Stimulated activated CD4-positive, alpha-beta T cell treated with anti-CD3 and anti-CD28 coated beads, Interleukin-2, amount 100 ng/mL, for 24 hours (primary cell): Measurements from ENCODE around the gene GPHB5.
"Not testable (repeated sequence)": the region's sequence is repeated elsewhere in the genome, so short reads cannot be mapped to it uniquely, and the experiment has no call there.

Source experiments
- DNase-seq, 2 donors: peaks; one replicate each; pipeline ENCODE4 v3.0.0-alpha.2; 2020

GPHB5 gene

DNA sequence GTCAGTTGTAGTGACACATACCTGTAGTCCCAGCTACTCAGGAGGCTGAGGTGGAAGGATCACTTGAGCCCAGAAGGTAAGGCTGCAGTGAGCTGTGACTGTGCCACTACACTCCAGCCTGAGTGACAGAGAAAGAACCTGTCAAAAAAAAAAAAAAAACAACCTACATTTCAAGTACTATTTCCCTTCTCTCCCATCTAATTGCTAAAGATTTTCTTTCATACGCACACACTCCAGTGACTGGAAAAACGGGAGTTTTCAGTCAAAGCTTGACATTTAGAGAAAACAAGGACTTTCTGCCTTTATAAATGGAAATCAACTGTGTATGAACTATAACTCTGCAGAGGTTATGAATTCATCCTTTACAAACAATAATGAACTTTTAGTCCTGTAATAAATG lies 25.9 kb downstream of the GPHB5 start:
- no peak for DNase-seq

DNA sequence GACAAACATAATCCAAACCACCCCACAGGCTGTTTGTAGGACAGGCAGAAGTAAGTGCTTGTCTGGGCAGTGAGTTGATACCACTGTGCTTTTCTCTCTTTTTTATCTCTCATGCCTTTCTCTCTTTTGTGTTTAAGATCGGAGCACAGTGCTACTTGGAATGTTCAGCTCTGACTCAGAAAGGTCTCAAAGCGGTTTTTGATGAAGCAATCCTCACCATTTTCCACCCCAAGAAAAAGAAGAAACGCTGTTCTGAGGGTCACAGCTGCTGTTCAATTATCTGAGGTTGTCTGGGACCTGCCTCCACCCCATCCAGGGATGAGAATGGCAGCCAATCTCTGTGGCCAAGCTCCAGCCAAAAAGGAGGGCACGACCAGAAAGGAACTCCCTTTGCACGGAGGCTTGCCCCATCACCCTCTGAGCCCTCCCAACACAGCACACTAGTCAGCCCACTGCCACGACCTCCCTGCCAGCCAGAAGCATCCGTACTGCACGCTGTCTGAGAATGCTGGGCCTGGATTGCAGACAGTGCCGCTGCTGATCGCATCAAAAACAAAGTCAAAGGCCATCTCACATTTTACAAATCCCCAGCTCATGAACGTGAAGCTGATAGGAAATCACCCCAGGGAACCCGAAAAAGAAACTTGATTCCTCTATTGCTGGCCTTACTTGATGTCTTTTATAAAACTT lies 27.8 kb downstream of the GPHB5 start:
- no peak for DNase-seq

DNA sequence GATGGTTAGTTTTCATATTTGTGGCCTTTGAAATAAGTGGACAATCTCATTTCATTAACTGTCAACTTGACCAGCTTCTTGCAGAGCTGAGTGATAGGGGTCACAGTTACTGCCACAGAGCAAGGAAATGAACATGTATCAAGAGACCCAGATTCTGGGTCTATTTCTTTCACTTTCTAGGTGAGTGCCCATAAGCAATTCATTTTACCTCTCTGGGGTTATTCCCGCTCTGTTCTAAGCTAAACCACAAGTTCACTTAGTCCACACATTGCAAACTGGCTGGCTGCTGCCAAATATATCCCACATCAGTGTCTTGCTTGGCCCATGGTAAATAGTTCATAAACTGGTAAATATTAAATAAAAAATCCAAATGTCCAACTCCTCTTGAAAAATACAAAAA lies 29.9 kb downstream of the GPHB5 start:
- DNase-seq = no peak

DNA sequence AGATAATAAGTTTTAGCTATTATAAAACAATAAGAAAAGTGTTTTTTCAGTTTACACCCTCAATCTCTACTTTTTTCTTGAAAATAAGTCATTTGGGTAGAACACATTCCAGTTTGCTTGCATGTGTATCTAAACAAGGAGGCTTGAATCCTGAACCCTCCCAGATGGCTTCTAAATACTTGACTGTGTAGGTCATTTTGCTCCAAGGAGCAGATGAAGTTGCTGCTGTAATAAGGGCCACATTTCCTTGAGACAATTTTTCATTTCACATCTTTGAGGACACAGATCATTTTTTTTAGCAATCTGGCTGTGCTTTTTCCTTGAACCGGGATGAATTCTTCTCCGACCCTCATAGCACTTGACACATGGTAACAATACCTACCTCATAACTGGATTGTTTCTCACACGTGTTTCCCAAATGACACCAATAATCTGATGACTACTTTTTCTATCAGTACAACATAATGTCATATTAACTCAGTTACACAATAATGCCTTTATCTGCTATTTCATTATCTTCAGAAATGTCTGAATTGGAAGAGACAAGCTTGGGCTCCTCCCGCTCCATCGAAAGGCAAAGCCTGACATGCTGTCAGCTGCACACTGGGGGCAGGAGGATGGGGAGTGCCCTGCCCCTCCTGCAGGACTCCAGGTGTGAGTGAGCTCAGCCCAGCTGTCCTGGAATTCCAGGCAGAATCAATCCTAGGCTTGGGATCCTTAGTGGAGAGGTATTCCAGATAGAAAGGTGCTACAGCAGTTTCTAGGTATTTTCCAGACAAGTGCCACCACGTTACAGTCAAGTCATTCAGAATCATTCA lies 30.9 kb downstream of the GPHB5 start:
- no peak for DNase-seq

DNA sequence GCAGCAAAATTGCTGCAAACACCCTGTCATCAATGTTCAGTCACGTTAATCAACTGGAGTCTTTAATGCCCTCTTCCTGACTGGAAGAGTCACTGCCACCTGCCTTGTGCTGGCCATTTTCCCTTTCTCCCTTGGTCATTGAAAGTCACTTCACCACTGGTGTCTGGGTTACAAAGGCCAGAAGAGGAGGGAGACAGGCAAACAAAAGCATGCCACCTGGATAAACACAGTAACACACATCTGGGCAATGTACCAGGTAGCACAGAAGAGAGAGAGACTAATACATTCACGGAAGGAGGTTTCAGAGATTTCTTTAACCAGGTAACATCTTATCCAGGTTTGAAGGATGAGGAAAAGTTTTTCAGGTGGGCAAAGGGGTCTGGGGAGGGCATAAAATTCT lies 32.7 kb downstream of the GPHB5 start:
- DNase-seq = no peak

DNA sequence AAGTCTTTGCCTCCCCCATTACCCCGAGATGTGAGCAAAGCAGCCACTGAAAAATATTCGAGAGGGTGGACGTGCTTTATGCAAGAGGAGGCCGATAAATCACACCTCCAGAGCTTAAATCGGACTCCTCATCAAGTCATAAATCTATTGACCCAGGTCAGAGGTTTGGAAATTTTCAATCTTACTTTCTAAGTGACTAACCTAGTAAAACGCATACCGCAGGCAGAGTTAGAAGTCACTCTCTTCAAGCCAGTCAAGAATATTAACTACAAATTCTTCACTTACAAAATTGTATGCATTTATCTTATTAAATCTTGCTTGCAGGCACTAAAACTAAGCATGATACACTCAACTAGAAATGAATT lies 34.9 kb downstream of the GPHB5 start:
- DNase-seq = no peak

DNA sequence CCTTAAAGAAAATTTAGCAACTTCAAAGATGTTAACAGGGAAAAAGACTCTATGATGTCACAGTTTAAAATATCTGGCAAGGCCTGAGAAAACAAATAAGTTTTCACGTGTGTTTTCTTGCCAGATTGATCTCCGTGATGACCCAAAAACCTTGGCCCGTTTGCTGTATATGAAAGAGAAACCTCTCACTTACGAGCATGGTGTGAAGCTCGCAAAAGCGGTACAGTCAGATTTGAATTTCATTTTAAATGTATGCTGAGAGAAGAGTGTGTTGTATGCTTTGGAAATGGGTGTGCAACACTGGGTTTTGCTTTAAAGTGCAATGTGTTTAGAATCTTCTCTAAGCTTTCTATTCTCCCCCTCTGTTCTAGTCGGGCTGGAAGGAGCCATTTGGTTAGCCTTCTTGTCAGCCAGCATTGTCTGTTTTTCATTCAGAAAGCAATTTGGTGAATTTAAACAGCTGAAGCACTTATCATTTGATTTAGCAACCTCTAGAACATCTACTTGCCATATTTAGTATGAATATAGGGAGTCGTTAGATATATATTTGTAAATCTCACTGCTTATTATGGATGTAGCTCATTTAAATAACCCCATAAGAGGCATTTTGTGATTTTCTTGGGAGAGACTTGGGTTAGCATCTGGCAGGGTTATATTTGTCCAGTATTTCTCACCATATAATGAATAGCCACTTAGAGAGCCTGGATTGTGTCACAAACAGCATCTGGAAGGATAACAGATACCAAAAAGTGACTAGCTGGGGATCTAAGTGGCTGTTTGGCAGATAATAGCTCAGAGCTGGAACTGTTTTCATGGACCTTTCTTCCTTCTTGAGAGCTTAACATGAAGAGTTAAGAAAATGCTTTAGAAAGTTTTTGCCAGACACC lies 35.5 kb downstream of the GPHB5 start:
- no peak for DNase-seq

DNA sequence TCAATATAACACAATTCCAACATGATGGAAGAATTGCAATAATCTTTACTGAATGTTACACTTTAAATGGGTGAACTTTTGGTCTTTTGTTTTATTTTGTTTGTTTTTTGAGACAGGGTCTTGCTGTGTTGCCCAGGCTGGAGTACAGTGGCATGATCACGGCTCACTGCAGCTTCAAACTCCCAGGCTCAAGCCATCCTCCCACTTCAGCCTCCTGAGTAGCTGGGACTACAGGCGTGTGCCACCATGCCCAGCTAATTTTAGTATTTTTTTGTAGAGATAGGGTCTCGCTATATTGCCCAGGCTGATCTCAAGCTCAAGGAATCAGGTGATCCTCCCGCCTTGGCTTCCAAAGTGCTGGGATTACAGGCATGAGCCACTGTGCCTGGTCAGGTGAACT lies 38.8 kb downstream of the GPHB5 start:
- DNase-seq = not testable (repeated sequence)

DNA sequence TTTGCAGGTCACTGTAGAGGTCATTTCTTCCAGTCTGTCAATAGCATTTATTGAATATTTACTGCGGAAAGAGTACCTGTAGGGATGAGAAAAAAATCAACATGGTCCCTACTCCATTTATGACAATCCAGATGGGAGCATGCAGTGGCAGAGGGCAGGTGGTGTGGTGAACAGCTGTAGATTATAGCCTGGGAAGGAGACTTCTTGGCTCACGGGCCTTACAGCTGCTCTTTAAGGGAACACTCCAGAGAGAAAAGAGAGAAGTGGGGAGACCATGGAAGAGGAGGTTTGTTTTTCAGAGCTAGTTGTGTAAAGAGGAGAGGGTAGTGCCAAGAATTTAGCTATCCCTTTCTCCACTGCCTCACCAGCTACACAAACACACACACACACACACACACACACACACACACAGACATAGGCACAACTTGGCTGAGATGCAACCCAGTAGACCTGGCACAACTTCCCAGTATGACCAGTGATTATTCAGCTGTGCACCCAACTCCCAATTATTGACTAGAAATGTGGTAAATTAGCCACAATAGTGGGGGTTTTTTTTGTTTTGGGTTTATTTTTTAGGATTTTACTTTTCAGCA lies 41.0 kb downstream of the GPHB5 start:
- DNase-seq = no peak

GRCh38 chr14:63276492-63277342 lies 42.0 kb downstream of the GPHB5 start:
- no peak for DNase-seq

- DNase-seq = no peak
These were observed 42.7 kb downstream of the GPHB5 start for GRCh38 chr14:63276016-63276415.

DNA sequence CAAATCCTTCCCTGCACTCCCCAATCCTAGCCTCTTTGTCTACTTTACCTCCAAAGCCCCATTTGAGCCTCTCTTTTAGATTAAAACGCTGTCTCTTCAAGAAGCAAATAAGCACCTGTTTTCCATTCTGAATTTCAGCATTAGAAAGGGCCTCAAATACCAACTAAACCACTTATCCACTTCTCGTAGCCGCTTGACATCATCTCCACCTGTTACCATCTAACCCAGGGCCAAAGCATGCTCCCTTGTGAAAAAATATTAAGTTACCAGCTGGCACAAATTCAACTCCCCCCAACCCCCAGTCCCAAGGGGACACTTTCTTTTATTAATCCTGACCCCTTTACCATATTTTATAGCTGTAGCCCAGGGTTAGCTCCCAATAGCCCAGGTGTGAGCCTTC lies 43.1 kb downstream of the GPHB5 start:
- DNase-seq = no peak

DNA sequence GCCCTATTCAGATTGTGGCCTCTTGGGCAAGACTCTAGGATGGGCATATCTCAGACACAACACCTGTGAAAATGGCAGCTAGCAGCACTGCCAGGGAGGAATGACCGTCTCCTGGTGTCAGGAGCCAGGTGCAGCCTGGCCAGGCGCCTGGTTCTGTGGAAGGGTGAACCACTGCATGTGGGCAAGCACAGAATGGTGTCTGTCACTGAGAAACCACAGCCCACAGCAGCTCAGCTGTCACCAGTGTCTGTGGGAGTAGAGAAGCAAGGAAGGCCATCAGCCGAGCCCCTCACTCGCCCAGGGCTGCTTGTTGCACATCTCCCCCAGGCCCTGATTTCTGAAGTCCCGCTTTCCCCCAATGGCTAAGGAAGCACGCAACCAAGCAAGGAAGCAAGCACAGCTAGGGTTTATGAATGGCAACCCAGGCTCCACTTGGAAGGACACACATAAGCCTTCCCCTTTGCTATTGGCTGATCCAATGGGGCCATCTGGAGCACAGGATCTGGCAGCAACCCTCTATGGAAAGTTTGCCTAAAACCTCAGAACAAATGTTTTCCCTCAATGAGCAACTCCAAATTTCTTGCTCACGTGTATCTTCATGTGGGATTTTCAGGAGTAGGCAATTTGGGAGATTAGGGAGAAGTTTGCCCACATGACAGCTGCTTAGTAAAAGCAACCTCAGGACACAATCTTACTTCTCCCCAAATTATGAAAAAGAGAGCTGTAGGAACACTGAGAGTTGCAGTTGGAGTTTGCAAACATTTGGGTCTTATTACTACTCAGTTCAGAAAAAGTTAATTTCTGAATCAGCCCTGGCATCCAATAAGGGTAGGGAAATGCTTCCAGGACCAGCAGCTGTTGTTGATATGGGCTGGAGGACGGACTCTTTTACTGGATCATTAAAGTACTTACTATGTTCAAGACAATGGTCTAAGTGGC lies 44.7 kb downstream of the GPHB5 start:
- DNase-seq = no peak

GRCh38 chr14:63273129-63273528 lies 45.6 kb downstream of the GPHB5 start:
- no peak for DNase-seq

GRCh38 chr14:63269561-63270225 lies 49.0 kb downstream of the GPHB5 start:
- no peak for DNase-seq

- DNase-seq = no peak
These were observed 50.0 kb downstream of the GPHB5 start for GRCh38 chr14:63268771-63269170.

- no peak for DNase-seq
These were observed 51.6 kb downstream of the GPHB5 start for GRCh38 chr14:63267171-63267570.

GRCh38 chr14:63266106-63266505 lies 52.6 kb downstream of the GPHB5 start:
- DNase-seq = no peak
